ENCODE measurements around the gene SYTL1.

Gene SYTL1

DNA sequence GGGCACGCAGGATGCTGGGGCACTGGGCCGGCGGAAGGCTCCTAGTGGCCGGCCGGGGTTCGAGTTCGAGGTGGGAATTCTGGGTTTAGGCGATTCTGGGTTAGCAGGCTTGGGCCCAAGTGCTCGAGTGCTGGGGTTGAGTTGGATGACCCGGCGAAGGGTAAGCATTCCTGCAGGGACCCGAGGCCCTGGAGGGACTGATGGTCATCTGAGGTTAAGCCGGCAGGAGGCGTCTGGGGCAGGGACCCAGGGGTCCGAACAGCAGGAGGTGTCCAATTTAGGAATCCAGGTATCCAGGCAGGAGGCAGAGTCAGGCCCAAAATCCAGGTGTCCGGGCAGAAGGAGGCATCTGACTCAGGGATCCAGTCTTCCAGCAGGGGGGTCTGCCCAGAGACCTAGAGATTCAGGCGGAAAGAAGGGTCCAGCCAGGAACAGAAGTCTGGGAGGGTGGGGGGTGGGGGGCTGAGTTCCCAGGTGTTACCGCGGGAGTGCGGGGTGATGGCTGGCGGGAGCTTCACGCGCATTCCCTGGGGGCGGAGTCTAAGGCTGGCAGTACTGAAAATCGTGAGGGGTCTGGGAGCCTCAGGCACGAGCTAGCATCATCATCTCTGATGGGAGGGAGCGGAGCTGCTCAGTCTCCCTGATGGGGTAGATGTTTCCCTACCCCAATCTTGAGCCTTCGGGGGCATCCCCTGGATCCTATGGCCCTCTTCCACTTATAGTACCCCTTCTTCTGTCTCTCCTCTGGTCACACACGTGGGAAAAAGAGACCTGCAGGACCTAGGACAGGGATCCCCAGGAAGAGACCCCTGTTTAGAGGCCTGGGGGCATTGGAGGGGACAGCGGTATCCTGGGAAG, 51.2 kb downstream of the SYTL1 start:
- TF ChIP-seq ZNF274 (IDR thresholded peaks at IDR 0.05; ENCODE audit: low read depth, low read length) (no peak), SUZ12 (IDR thresholded peaks at IDR 0.05; ENCODE audit: extremely low read depth, insufficient read depth, insufficient read length) (no peak), YY1 (IDR thresholded peaks at IDR 0.05; ENCODE audit: insufficient read depth, insufficient read length) (no peak)
- Histone ChIP-seq H3K4me1 (ENCODE audit: insufficient read depth, insufficient read length) (peaks cover 34% of the 10 kb centered on the region), H3K27me3 (ENCODE audit: insufficient read depth, insufficient read length) (peaks cover 12% of the 10 kb centered on the region), H3K9ac (ENCODE audit: insufficient read length, low read depth) (peak overlapping the region; percentile 83), H3K9me3 (ENCODE audit: insufficient read depth, low read length) (no peaks in the 10 kb centered on the region), H3K36me3 (ENCODE audit: insufficient read depth, insufficient read length, low read length) (peaks cover 13% of the 10 kb centered on the region), H3K4me3 (ENCODE audit: insufficient read length, low read depth) (peak overlapping the region; percentile 72)
- DNase-seq (ENCODE audit: low read depth, low spot score): no peak

GRCh38 chr1:27393641-27394281, 51.9 kb downstream of the SYTL1 start:
- no peak for TF ChIP-seq ZNF274 (IDR thresholded peaks at IDR 0.05; ENCODE audit: low read depth, low read length)
- TF ChIP-seq SUZ12 (IDR thresholded peaks at IDR 0.05; ENCODE audit: extremely low read depth, insufficient read depth, insufficient read length): no peak
- peaks cover 13% of the 10 kb centered on the region for H3K36me3 ChIP-seq (ENCODE audit: insufficient read depth, insufficient read length, low read length)
- H3K9me3 ChIP-seq (ENCODE audit: insufficient read depth, low read length): no peaks in the 10 kb centered on the region
- H3K4me3 ChIP-seq (ENCODE audit: insufficient read length, low read depth): peak overlapping the region; percentile 72
- no peak for DNase-seq (ENCODE audit: low read depth, low spot score)
- H3K4me1 ChIP-seq (ENCODE audit: insufficient read depth, insufficient read length): peaks cover 39% of the 10 kb centered on the region
- peaks cover 12% of the 10 kb centered on the region for H3K27me3 ChIP-seq (ENCODE audit: insufficient read depth, insufficient read length)
- peak overlapping the region; percentile 83 for H3K9ac ChIP-seq (ENCODE audit: insufficient read length, low read depth)

GRCh38 chr1:27394282-27394658, 52.4 kb downstream of the SYTL1 start:
- H3K9me3 ChIP-seq (ENCODE audit: insufficient read depth, low read length): no peaks in the 10 kb centered on the region
- H3K9ac ChIP-seq (ENCODE audit: insufficient read length, low read depth): no peak overlapping the region
- peaks cover 45% of the 10 kb centered on the region for H3K4me1 ChIP-seq (ENCODE audit: insufficient read depth, insufficient read length)
- peaks cover 13% of the 10 kb centered on the region for H3K36me3 ChIP-seq (ENCODE audit: insufficient read depth, insufficient read length, low read length)
- TF ChIP-seq SUZ12 (IDR thresholded peaks at IDR 0.05; ENCODE audit: extremely low read depth, insufficient read depth, insufficient read length) (no peak), ZNF274 (IDR thresholded peaks at IDR 0.05; ENCODE audit: low read depth, low read length) (no peak), YY1 (IDR thresholded peaks at IDR 0.05; ENCODE audit: insufficient read depth, insufficient read length) (no peak)
- DNase-seq (ENCODE audit: low read depth, low spot score): no peak
- peaks cover 12% of the 10 kb centered on the region for H3K27me3 ChIP-seq (ENCODE audit: insufficient read depth, insufficient read length)
- H3K4me3 ChIP-seq (ENCODE audit: insufficient read length, low read depth): no peak overlapping the region

DNA sequence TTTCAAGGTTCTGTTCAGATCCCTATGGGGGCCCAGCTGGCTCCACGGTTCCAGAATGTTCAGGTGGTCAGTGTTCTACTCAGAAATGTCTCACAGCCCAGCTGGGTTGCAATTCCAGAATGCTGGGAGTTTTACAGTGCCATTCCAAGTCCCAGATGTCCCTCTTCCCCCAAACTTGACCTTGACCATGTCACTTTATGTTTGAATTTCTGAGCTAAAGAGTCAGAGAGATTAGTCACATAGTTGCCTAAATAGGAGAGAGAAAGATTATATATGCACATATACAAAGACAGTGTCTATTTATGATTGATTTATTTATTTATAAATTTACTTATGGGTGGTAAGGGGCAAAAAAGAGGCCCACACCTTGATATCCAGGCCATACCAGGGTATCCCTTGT, 53.1 kb downstream of the SYTL1 start:
- H3K27me3 ChIP-seq (ENCODE audit: insufficient read depth, insufficient read length): peaks cover 12% of the 10 kb centered on the region
- H3K9me3 ChIP-seq (ENCODE audit: insufficient read depth, low read length): no peaks in the 10 kb centered on the region
- no peak overlapping the region for H3K4me3 ChIP-seq (ENCODE audit: insufficient read length, low read depth)
- TF ChIP-seq ZNF274 (IDR thresholded peaks at IDR 0.05; ENCODE audit: low read depth, low read length): no peak
- TF ChIP-seq SUZ12 (IDR thresholded peaks at IDR 0.05; ENCODE audit: extremely low read depth, insufficient read depth, insufficient read length): no peak
- no peak for TF ChIP-seq YY1 (IDR thresholded peaks at IDR 0.05; ENCODE audit: insufficient read depth, insufficient read length)
- no peak for DNase-seq (ENCODE audit: low read depth, low spot score)
- peaks cover 51% of the 10 kb centered on the region for H3K4me1 ChIP-seq (ENCODE audit: insufficient read depth, insufficient read length)
- H3K36me3 ChIP-seq (ENCODE audit: insufficient read depth, insufficient read length, low read length): peaks cover 13% of the 10 kb centered on the region
- no peak overlapping the region for H3K9ac ChIP-seq (ENCODE audit: insufficient read length, low read depth)

- H3K36me3 ChIP-seq (ENCODE audit: insufficient read depth, insufficient read length, low read length): peaks cover 13% of the 10 kb centered on the region
Measured at GRCh38 chr1:27395441-27396195, 53.8 kb downstream of the SYTL1 start.

DNA sequence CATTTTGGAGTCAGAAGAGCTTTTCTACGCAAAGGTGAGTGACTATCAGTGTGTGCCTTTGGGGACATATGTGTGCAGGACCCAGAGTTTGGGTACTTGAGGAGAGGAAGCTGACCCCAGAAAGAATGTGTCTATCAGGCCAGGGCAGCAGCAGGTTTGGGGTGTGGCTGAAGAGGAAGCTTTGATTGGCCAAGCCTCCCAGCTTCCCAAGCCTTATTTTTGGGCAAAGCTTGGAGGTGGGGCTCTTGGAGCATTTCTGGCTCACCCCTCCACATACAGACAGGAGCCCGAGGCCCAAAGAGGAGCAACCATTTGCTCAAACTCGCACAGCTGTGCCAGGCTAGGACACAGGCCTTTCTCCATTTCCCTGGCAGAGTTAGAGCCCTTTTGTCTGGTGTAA, 55.3 kb downstream of the SYTL1 start:
- Histone ChIP-seq H3K36me3 (ENCODE audit: insufficient read depth, insufficient read length, low read length) (peaks cover 13% of the 10 kb centered on the region), H3K4me1 (ENCODE audit: insufficient read depth, insufficient read length) (peaks cover 47% of the 10 kb centered on the region), H3K9ac (ENCODE audit: insufficient read length, low read depth) (no peak overlapping the region), H3K4me3 (ENCODE audit: insufficient read length, low read depth) (no peak overlapping the region), H3K9me3 (ENCODE audit: insufficient read depth, low read length) (no peaks in the 10 kb centered on the region), H3K27me3 (ENCODE audit: insufficient read depth, insufficient read length) (no peaks in the 10 kb centered on the region)
- no peak for DNase-seq (ENCODE audit: low read depth, low spot score)
- TF ChIP-seq ZNF274 (IDR thresholded peaks at IDR 0.05; ENCODE audit: low read depth, low read length) (no peak), YY1 (IDR thresholded peaks at IDR 0.05; ENCODE audit: insufficient read depth, insufficient read length) (no peak), SUZ12 (IDR thresholded peaks at IDR 0.05; ENCODE audit: extremely low read depth, insufficient read depth, insufficient read length) (no peak)

More at GRCh38 chr1:27395441-27396195, 53.8 kb downstream of the SYTL1 start:
- TF ChIP-seq ZNF274 (IDR thresholded peaks at IDR 0.05; ENCODE audit: low read depth, low read length) (no peak), SUZ12 (IDR thresholded peaks at IDR 0.05; ENCODE audit: extremely low read depth, insufficient read depth, insufficient read length) (no peak), YY1 (IDR thresholded peaks at IDR 0.05; ENCODE audit: insufficient read depth, insufficient read length) (no peak)
- Histone ChIP-seq H3K27me3 (ENCODE audit: insufficient read depth, insufficient read length) (peaks cover 7% of the 10 kb centered on the region), H3K4me1 (ENCODE audit: insufficient read depth, insufficient read length) (peaks cover 56% of the 10 kb centered on the region), H3K9me3 (ENCODE audit: insufficient read depth, low read length) (no peaks in the 10 kb centered on the region), H3K9ac (ENCODE audit: insufficient read length, low read depth) (peak overlapping the region; percentile 43), H3K4me3 (ENCODE audit: insufficient read length, low read depth) (no peak overlapping the region)
- DNase-seq (ENCODE audit: low read depth, low spot score): no peak

DNA sequence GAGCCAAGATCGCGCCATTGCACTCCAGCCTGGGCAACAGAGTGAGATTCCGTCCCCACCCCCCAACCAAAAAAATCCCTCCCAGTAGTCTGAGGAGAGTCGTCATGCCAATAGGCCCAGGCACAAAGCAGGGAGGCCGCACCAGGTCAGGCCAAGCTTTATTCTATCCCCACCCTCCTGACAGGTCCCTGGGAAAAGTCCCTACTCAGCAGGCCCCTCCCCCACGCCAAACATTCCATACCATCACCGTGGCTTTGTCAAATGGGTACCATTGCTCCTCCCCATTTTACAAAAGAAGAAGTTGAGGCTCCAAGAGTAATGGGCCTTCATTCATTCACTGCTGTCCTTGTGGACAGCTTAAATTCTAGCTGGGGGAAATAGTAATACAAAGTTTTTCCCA, 55.9 kb downstream of the SYTL1 start:
- Histone ChIP-seq H3K9me3 (ENCODE audit: insufficient read depth, low read length) (no peaks in the 10 kb centered on the region), H3K27me3 (ENCODE audit: insufficient read depth, insufficient read length) (no peaks in the 10 kb centered on the region), H3K9ac (ENCODE audit: insufficient read length, low read depth) (no peak overlapping the region), H3K4me3 (ENCODE audit: insufficient read length, low read depth) (no peak overlapping the region), H3K4me1 (ENCODE audit: insufficient read depth, insufficient read length) (peaks cover 52% of the 10 kb centered on the region), H3K36me3 (ENCODE audit: insufficient read depth, insufficient read length, low read length) (peaks cover 13% of the 10 kb centered on the region)
- TF ChIP-seq SUZ12 (IDR thresholded peaks at IDR 0.05; ENCODE audit: extremely low read depth, insufficient read depth, insufficient read length) (no peak), ZNF274 (IDR thresholded peaks at IDR 0.05; ENCODE audit: low read depth, low read length) (no peak)
- no peak for DNase-seq (ENCODE audit: low read depth, low spot score)

Measured in NT2/D1 (cell line).